Bronchial smooth muscle cell (primary cell): ENCODE data around the gene PDIA2. TPM values are rescaled to one million over a fixed set of nuclear protein-coding genes. Genes with fewer than 3 reads are reported as not detected.

Experiments used
- total RNA-seq: library from RNA; depleted of rRNA; stranded (reverse); fragments of >200 nt; gene quantifications from 2 replicates; pipeline ENCODE4 v1.2.1, GENCODE V29; 2014

PDIA2 gene, protein sequence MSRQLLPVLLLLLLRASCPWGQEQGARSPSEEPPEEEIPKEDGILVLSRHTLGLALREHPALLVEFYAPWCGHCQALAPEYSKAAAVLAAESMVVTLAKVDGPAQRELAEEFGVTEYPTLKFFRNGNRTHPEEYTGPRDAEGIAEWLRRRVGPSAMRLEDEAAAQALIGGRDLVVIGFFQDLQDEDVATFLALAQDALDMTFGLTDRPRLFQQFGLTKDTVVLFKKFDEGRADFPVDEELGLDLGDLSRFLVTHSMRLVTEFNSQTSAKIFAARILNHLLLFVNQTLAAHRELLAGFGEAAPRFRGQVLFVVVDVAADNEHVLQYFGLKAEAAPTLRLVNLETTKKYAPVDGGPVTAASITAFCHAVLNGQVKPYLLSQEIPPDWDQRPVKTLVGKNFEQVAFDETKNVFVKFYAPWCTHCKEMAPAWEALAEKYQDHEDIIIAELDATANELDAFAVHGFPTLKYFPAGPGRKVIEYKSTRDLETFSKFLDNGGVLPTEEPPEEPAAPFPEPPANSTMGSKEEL
- under 0.01 and 0.17 TPM in 2 replicates for total RNA-seq

DNA sequence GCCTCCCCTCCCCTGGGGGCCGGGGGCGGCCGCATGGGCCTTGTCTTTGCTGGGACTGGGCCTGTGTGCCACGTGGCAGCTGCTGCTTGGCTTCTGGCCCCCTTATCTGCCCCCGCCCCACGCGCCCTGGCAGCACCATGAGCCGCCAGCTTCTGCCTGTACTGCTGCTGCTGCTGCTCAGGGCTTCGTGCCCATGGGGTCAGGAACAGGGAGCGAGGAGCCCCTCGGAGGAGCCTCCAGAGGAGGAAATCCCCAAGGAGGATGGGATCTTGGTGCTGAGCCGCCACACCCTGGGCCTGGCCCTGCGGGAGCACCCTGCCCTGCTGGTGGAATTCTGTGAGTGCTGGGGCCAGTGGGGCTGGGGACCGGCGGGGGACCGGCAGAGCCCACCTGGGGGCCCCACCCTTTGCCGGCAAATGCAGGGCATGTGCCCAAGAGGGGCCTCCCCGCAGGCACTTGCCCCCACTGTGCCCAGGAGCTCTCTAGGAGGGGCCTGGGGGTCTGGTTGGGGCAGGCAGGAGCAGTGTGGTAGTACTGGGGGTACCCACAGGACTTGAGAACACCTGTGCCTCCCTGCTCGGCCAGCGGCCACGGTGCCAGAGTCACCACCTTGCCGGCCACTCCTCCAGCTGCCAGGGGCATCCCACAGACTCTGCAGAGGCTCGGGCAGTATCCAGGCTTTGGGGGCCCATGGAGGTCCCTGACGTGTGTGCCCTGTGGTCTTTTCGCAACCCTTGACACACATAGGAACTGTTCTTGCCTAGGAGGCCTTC is at the start of gene PDIA2:
Gene PDIA2, plus strand, starts transcription at position 132 of the 773 bp plus-strand sequence. Its CDS starts 6 bp downstream, at position 138.

GRCh38 chr16:234468-235305 is 48.3 kb upstream of the PDIA2 start, which contains the start of gene FAM234A:
Gene FAM234A, plus strand, starts transcription at chr16:234821. Its CDS starts 19,593 bp downstream, at chr16:254414.

DNA sequence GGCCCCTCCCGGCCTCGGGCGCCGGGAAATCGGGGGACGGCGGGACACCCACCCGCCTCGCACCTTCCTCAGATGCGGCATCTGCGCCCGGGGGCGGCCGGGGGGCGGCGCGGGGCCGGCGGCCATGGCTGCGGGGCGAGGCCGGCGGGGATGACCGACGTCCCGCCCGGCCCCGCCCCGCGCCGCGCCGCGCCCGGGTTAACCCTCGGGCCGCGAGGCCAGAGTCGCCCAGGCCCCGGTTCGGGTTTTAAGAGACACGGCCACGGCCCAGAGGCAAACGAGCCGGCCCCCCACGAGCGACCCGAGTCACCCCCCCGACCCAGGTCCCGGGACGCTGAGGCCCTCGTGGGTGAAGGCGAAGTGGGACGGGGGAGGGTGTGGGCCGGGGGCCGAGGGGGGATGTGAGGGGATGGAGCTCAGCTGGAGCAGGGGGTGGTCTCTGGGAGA is 7.2 kb upstream of the PDIA2 start, which contains the start of gene RGS11:
Gene RGS11, minus strand, starts transcription at position 159 of the 447 bp plus-strand sequence. Its CDS starts 33 bp downstream, at position 126.

DNA sequence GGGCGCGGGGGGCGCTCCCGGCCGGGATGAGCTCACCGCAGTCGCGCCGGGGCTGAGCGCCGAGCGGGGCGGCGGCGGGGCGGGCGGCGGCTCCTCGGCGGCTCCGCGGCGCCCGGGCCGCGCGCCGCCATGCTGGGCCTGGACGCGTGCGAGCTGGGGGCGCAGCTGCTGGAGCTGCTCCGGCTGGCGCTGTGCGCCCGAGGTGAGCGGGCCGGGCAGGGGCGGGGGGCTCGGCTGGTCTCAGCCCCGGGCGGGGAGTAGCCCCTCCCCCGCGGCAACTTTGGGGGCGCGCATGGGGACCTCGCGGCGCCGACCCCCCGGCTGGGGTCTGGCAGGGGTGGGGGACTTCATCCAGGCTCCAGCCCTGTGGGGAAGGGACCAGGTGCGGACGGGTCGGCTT is 2.4 kb upstream of the PDIA2 start, which contains the start of gene ARHGDIG:
Gene ARHGDIG, plus strand, starts transcription at position 40 of the 400 bp plus-strand sequence. Its CDS starts 90 bp downstream, at position 130.

Other genes starting within 250 kb of the PDIA2 start
- gene POLR3K, start 229.6 kb upstream of the PDIA2 start, total RNA-seq, result 2.7 TPM in 2 replicates
- gene SNRNP25, start 229.3 kb upstream of the PDIA2 start, total RNA-seq, result 38.6 and 42.2 TPM in 2 replicates
- 32.3 and 46.5 TPM in 2 replicates for gene RHBDF1, start 210.5 kb upstream of the PDIA2 start, total RNA-seq
- 125 and 225 TPM in 2 replicates for gene MPG, start 204.9 kb upstream of the PDIA2 start, total RNA-seq
- gene NPRL3, start 144.5 kb upstream of the PDIA2 start, total RNA-seq, result 6.5 and 11.0 TPM in 2 replicates
- not detected in 2 replicates for gene HBZ, start 130.5 kb upstream of the PDIA2 start, total RNA-seq
- gene HBM, start 117.2 kb upstream of the PDIA2 start, total RNA-seq, result not detected in 2 replicates
- not detected in 2 replicates for gene HBA2, start 110.3 kb upstream of the PDIA2 start, total RNA-seq
- not detected in 2 replicates for gene HBA1, start 106.5 kb upstream of the PDIA2 start, total RNA-seq
- gene HBQ1, start 102.7 kb upstream of the PDIA2 start, total RNA-seq, result not detected in 2 replicates
- gene LUC7L, start 53.7 kb upstream of the PDIA2 start, total RNA-seq, result 23.3 and 28.8 TPM in 2 replicates
- gene FAM234A, start 48.3 kb upstream of the PDIA2 start, total RNA-seq, result 31.5 and 39.1 TPM in 2 replicates
- 1.4 and 7.2 TPM in 2 replicates for gene RGS11, start 7.2 kb upstream of the PDIA2 start, total RNA-seq
- 0.77 and 0.79 TPM in 2 replicates for gene ARHGDIG, start 2.6 kb upstream of the PDIA2 start, total RNA-seq
- gene AXIN1, start 69.6 kb downstream of the PDIA2 start, total RNA-seq, result 14.2 and 17.5 TPM in 2 replicates
- 58.6 and 85.7 TPM in 2 replicates for gene MRPL28, start 87.4 kb downstream of the PDIA2 start, total RNA-seq
- 73.8 and 99.2 TPM in 2 replicates for gene PGAP6, start 98.8 kb downstream of the PDIA2 start, total RNA-seq
- gene NME4, start 114.0 kb downstream of the PDIA2 start, total RNA-seq, result 47.2 and 78.2 TPM in 2 replicates
- gene DECR2, start 118.7 kb downstream of the PDIA2 start, total RNA-seq, result 3.7 and 11.8 TPM in 2 replicates
- 17.5 and 18.0 TPM in 2 replicates for gene RAB11FIP3, start 142.5 kb downstream of the PDIA2 start, total RNA-seq
- 13.9 and 15.9 TPM in 2 replicates for gene CAPN15, start 244.5 kb downstream of the PDIA2 start, total RNA-seq